ENCODE results near the gene C10orf71. TPM values are rescaled to one million over a fixed set of nuclear protein-coding genes. Genes with fewer than 3 reads are reported as not detected.

Gene C10orf71
- total RNA-seq, 1 experiment from 2014 or later: not detected

DNA sequence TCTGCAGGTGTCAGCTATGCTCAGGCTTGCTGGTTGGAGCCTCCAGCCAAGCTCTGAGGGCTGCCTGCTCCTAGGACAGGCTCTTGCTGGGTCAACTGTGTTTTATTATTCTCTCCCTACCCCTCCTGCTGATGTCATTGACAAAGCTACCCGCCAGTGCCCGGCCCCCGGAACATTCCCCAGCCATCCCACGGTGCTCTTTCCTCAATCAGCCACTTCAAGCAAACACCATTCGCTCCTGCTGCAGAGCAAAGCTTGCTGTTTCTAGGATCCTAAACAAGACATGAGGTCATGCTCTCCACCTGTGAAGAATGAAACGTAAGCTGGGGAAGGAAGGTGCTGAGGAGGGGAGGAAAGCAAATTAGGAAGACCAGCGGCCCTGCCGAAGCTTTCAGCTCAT lies 2.1 kb upstream of the C10orf71 start:
- TF ChIP-seq SIN3A (IDR thresholded peaks at IDR 0.05; ENCODE audit: low read depth) (no peak), EZH2phosphoT487 (IDR thresholded peaks at IDR 0.05; ENCODE audit: borderline replicate concordance) (no peak), CEBPB (IDR thresholded peaks at IDR 0.05; ENCODE audit: low read depth) (no peak), ZBTB33 (IDR thresholded peaks at IDR 0.05; ENCODE audit: extremely low read depth, insufficient replicate concordance, low read length) (no peak), RAD21 (IDR thresholded peaks at IDR 0.05; ENCODE audit: low read depth) (no peak), EZH2 (IDR thresholded peaks at IDR 0.05) (no peak), SP1 (IDR thresholded peaks at IDR 0.05; ENCODE audit: low read depth) (no peak), TCF7L2 (IDR thresholded peaks at IDR 0.05; ENCODE audit: borderline replicate concordance, extremely low read depth, insufficient read depth, insufficient read length) (no peak), SRF (IDR thresholded peaks at IDR 0.05; ENCODE audit: low read depth) (no peak), REST (IDR thresholded peaks at IDR 0.05; ENCODE audit: low read depth) (no peak), MAX (IDR thresholded peaks at IDR 0.05) (no peak)
- no peak overlapping the region for H3K9ac ChIP-seq (ENCODE audit: low read length)
- CTCF ChIA-PET: no interaction called here
- no TSS peak for BruUV-seq (replicated peaks)
- no peaks in the 10 kb centered on the region for H3K9me2 ChIP-seq (ENCODE audit: insufficient read depth)
- H2AFZ ChIP-seq (ENCODE audit: low read depth, low read length, poor library complexity, severe bottlenecking): no peak overlapping the region
- H3K4me2 ChIP-seq (ENCODE audit: low read length): no peak overlapping the region
- H3K79me2 ChIP-seq (ENCODE audit: insufficient read depth, low read length): no peaks in the 10 kb centered on the region
- no peak overlapping the region for H3K27ac ChIP-seq (ENCODE audit: low read depth, low read length)
- intact Hi-C loops (cut with micrococcal nuclease): no loop called here
- no peaks in the 10 kb centered on the region for H3K4me1 ChIP-seq (ENCODE audit: control insufficient read depth in 1 of 2, insufficient read depth in 2 of 2, low read length in 2 of 2)
- RAD21 ChIA-PET (ENCODE audit: low non-redundant PET in 1 of 2, low total read pairs in 2 of 2, uncharacterized antibody in 2 of 2, unreplicated experiment in 2 of 2): no interaction called here
- ATAC-seq (no peak), DNase-seq (ENCODE audit: low read depth, low spot score) (no peak)
- H3K9me3 ChIP-seq (ENCODE audit: control insufficient read depth in 1 of 2, insufficient read depth in 1 of 2, low read depth in 1 of 2, low read length in 2 of 2): no peaks in the 10 kb centered on the region
- no peaks in the 10 kb centered on the region for H3K36me3 ChIP-seq (ENCODE audit: control insufficient read depth in 1 of 2, insufficient read depth in 2 of 2, low read length in 2 of 2)
- H4K20me1 ChIP-seq (ENCODE audit: insufficient read depth): no peaks in the 10 kb centered on the region
- peaks cover 10% of the 10 kb centered on the region; the same call in 1 of the 2 replicates for H3K27me3 ChIP-seq (ENCODE audit: insufficient read depth, low read length)
- POLR2A ChIA-PET: no interaction called here
- no peak overlapping the region for H3K4me3 ChIP-seq (replicated peaks in 1 of 2; ENCODE audit: low read depth in 1 of 2, low read length in 2 of 2)

Measured in HCT116 (cell line).